ENCODE data around the gene EPB41L1.
A peak's percentile ranks its signal among the peaks of the same experiment; 100 is the strongest.

The EPB41L1 gene

DNA sequence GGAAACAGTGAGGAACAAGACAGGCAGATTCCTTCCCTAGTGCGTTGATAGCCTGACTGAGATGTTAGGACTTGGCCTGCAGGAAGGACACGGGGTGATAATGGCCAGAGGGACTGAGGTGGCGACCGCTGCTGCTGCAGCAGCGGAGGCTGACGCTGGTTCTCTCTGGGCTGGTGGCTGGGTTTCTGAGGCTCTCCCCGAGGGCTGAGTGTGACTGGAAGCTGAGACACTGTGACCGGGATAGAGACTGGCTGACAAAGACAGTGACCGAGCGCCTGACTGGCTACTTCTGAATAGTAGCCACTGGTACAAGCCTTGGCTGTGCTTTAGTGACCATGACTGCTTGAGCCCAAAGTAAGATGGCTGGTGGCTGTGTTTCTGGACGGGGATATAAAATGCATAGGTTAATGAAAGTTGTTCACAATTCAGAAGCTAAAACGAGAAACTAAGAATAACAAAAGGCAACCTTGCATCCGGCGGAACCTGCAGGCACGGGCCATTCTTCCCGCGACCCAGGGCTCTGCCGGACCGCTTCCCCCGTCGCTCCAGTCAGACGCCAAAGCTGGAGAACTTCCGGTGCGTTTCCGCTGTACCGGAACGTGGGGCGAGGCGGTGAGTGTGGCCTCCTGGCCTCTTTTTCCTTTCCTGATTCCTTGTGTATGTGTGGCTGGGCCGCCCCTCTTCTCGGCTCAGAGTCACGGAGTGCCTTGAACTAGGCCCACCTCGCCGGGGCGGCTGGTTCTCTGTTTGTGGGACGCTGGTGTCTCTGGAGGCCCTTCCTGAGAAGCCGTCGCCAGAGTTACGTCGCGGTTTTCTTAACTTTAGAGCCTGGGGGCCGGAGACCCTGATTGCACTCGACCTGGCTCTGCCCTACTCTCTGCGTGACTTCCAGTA lies 81.6 kb downstream of the EPB41L1 start, which contains the start of gene AAR2 (continued):
- peak; percentile 78; the same call in 1 of the 2 replicates for TF ChIP-seq ZNF391 (tag by site-specific recombination; IDR thresholded peaks at IDR 0.05; ENCODE audit: borderline replicate concordance, low read depth)
- TF ChIP-seq, protein P1, sequence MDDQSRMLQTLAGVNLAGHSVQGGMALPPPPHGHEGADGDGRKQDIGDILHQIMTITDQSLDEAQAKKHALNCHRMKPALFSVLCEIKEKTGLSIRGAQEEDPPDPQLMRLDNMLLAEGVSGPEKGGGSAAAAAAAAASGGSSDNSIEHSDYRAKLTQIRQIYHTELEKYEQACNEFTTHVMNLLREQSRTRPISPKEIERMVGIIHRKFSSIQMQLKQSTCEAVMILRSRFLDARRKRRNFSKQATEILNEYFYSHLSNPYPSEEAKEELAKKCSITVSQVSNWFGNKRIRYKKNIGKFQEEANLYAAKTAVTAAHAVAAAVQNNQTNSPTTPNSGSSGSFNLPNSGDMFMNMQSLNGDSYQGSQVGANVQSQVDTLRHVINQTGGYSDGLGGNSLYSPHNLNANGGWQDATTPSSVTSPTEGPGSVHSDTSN (CRISPR knock-in tag; IDR thresholded peaks at IDR 0.05): no peak
- peak; percentile 27; the same call in 1 of the 2 replicates for TF ChIP-seq OSR2 (tag by site-specific recombination; IDR thresholded peaks at IDR 0.05)
- peak; percentile 48; the same call in 1 of the 2 replicates for TF ChIP-seq ZNF777 (tag by site-specific recombination; IDR thresholded peaks at IDR 0.05; ENCODE audit: borderline replicate concordance)
- no peak for TF ChIP-seq ZNF140 (tag by site-specific recombination; IDR thresholded peaks at IDR 0.05)
- 0 out of 2 replicates have a peak, but pooled peaks have one; percentile 40 for TF ChIP-seq ZBTB21 (tag by site-specific recombination; IDR thresholded peaks at IDR 0.05)
- TF ChIP-seq ZNF549 (tag by site-specific recombination; IDR thresholded peaks at IDR 0.05): no peak
- peak; percentile 53 for TF ChIP-seq ZNF585B (tag by site-specific recombination; IDR thresholded peaks at IDR 0.05)
- TF ChIP-seq, protein P2, sequence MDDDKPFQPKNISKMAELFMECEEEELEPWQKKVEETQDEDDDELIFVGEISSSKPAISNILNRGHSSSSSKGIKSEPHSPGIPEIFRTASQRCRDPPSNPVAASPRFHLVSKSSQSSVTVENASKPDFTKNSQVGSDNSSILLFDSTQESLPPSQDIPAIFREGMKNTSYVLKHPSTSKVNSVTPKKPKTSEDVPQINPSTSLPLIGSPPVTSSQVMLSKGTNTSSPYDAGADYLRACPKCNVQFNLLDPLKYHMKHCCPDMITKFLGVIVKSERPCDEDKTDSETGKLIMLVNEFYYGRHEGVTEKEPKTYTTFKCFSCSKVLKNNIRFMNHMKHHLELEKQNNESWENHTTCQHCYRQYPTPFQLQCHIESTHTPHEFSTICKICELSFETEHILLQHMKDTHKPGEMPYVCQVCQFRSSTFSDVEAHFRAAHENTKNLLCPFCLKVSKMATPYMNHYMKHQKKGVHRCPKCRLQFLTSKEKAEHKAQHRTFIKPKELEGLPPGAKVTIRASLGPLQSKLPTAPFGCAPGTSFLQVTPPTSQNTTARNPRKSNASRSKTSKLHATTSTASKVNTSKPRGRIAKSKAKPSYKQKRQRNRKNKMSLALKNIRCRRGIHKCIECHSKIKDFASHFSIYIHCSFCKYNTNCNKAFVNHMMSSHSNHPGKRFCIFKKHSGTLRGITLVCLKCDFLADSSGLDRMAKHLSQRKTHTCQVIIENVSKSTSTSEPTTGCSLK (tag by site-specific recombination; IDR thresholded peaks at IDR 0.05): no peak
- TF ChIP-seq, protein P3, sequence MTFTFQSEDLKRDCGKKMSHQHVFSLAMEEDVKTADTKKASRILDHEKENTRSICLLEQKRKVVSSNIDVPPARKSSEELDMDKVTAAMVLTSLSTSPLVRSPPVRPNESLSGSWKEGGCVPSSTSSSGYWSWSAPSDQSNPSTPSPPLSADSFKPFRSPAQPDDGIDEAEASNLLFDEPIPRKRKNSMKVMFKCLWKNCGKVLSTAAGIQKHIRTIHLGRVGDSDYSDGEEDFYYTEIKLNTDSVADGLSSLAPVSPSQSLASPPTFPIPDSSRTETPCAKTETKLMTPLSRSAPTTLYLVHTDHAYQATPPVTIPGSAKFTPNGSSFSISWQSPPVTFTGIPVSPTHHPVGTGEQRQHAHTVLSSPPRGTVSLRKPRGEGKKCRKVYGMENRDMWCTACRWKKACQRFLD (tag by site-specific recombination; IDR thresholded peaks at IDR 0.05): no peak
- TF ChIP-seq, protein P4, sequence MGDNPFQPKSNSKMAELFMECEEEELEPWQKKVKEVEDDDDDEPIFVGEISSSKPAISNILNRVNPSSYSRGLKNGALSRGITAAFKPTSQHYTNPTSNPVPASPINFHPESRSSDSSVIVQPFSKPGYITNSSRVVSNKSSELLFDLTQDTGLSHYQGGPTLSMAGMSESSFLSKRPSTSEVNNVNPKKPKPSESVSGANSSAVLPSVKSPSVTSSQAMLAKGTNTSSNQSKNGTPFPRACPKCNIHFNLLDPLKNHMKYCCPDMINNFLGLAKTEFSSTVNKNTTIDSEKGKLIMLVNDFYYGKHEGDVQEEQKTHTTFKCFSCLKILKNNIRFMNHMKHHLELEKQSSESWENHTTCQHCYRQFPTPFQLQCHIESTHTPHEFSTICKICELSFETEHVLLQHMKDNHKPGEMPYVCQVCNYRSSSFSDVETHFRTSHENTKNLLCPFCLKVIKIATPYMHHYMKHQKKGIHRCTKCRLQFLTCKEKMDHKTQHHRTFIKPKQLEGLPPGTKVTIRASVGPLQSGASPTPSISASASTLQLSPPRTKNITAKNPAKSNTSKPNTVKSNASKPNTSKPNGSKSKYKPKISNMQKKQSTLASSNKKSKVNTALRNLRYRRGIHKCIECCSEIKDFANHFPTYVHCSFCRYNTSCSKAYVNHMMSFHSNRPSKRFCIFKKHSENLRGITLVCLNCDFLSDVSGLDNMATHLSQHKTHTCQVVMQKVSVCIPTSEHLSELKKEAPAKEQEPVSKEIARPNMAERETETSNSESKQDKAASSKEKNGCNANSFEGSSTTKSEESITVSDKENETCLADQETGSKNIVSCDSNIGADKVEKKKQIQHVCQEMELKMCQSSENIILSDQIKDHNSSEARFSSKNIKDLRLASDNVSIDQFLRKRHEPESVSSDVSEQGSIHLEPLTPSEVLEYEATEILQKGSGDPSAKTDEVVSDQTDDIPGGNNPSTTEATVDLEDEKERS (tag by site-specific recombination; IDR thresholded peaks at IDR 0.05): peak; percentile 62; the same call in 1 of the 2 replicates
- TF ChIP-seq, protein P5, sequence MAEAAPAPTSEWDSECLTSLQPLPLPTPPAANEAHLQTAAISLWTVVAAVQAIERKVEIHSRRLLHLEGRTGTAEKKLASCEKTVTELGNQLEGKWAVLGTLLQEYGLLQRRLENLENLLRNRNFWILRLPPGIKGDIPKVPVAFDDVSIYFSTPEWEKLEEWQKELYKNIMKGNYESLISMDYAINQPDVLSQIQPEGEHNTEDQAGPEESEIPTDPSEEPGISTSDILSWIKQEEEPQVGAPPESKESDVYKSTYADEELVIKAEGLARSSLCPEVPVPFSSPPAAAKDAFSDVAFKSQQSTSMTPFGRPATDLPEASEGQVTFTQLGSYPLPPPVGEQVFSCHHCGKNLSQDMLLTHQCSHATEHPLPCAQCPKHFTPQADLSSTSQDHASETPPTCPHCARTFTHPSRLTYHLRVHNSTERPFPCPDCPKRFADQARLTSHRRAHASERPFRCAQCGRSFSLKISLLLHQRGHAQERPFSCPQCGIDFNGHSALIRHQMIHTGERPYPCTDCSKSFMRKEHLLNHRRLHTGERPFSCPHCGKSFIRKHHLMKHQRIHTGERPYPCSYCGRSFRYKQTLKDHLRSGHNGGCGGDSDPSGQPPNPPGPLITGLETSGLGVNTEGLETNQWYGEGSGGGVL (tag by site-specific recombination; IDR thresholded peaks at IDR 0.05): no peak
- TF ChIP-seq, protein P6, sequence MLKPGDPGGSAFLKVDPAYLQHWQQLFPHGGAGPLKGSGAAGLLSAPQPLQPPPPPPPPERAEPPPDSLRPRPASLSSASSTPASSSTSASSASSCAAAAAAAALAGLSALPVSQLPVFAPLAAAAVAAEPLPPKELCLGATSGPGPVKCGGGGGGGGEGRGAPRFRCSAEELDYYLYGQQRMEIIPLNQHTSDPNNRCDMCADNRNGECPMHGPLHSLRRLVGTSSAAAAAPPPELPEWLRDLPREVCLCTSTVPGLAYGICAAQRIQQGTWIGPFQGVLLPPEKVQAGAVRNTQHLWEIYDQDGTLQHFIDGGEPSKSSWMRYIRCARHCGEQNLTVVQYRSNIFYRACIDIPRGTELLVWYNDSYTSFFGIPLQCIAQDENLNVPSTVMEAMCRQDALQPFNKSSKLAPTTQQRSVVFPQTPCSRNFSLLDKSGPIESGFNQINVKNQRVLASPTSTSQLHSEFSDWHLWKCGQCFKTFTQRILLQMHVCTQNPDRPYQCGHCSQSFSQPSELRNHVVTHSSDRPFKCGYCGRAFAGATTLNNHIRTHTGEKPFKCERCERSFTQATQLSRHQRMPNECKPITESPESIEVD (tag by site-specific recombination; IDR thresholded peaks at IDR 0.05): no peak
- peak; percentile 42; the same call in 1 of the 2 replicates for TF ChIP-seq REPIN1 (tag by site-specific recombination; IDR thresholded peaks at IDR 0.05; ENCODE audit: low read depth)
- TF ChIP-seq, protein P7, sequence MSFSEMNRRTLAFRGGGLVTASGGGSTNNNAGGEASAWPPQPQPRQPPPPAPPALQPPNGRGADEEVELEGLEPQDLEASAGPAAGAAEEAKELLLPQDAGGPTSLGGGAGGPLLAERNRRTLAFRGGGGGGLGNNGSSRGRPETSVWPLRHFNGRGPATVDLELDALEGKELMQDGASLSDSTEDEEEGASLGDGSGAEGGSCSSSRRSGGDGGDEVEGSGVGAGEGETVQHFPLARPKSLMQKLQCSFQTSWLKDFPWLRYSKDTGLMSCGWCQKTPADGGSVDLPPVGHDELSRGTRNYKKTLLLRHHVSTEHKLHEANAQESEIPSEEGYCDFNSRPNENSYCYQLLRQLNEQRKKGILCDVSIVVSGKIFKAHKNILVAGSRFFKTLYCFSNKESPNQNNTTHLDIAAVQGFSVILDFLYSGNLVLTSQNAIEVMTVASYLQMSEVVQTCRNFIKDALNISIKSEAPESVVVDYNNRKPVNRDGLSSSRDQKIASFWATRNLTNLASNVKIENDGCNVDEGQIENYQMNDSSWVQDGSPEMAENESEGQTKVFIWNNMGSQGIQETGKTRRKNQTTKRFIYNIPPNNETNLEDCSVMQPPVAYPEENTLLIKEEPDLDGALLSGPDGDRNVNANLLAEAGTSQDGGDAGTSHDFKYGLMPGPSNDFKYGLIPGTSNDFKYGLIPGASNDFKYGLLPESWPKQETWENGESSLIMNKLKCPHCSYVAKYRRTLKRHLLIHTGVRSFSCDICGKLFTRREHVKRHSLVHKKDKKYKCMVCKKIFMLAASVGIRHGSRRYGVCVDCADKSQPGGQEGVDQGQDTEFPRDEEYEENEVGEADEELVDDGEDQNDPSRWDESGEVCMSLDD (tag by site-specific recombination; IDR thresholded peaks at IDR 0.05): no peak
- 0 out of 2 replicates have a peak, but pooled peaks have one; percentile 55 for TF ChIP-seq TRIM28 (IDR thresholded peaks at IDR 0.05; ENCODE audit: borderline replicate concordance, low read length)
- no peak for TF ChIP-seq ZNF121 (tag by site-specific recombination; IDR thresholded peaks at IDR 0.05)
- no peak for TF ChIP-seq ZNF623 (tag by site-specific recombination; IDR thresholded peaks at IDR 0.05)
